ENCODE measurements around the gene UTP18. TPM values are rescaled to one million over a fixed set of nuclear protein-coding genes. Genes with fewer than 3 reads are reported as not detected.
A peak's percentile ranks its signal among the peaks of the same experiment; 100 is the strongest.

UTP18 gene
- total RNA-seq, 3 donors from 2014 or later (not counting 1 experiment from before 2014, with no cell fraction given) = 33.5 to 40.3 (median 34.6) TPM

DNA sequence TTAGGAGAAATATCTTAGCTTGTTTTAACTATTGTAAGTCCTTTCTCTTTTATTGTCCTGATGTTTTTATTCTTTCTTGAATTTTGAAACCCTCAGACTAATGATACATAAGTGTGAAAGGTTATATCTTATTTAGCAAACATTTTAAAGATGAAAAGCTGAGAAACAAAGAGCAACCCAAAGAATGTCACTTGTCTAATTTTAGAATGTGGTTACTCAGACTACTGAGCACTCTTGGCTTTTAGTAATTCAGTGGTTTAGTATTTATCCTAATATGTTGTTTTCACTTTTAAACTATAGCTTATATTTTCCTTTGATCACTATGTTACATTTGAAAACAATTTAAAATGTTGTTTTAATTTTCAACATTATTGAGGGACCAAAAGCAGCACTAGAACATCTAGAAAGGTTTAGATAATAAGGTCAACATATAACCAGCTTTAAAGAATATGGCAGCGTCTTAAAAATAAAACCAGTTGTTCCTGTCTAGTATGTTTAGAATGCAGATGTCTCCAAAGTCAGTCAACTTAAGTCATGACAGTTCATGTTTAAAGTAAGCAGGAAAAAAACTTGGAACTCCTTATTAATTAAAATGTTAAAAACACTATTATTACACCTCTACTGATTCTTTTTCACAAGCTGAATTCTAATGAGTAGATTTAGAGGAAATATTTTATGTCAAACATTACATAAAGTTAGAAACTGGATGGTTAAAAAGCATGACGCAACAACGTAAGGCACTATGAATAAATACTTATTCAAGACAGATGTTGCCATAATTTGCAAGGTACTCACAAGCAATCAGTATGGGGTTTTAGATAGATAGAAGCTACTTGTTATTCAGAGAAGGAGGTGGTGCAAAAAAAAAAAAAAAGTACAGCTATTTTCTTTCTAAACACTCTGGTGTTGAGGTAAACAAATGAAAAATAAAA, 2.9 kb upstream of the UTP18 start:
- DNase-seq (no peak), ATAC-seq (no peak)
- Mint-ChIP-seq H3K27ac (peak overlapping the region; percentile 7 to 91), H3K27me3 (ENCODE audit: low read depth in 2 of 2) (no peaks in the 10 kb centered on the region), H3K9me3 (no peaks in the 10 kb centered on the region), H3K4me3 (peak overlapping the region; percentile 94), H3K36me3 (no peaks in the 10 kb centered on the region), H3K4me1 (peaks cover 42 to 48% of the 10 kb centered on the region in 2 donors)
- Histone ChIP-seq H3K4me1 (ENCODE audit: control insufficient read depth, insufficient read depth, low read length) (peaks cover 26% of the 10 kb centered on the region), H3K27me3 (ENCODE audit: control insufficient read depth, insufficient read depth, low read length) (no peaks in the 10 kb centered on the region), H3K27ac (ENCODE audit: low read length) (no peak overlapping the region), H3K9me3 (ENCODE audit: control insufficient read depth, insufficient read depth, low read length) (no peaks in the 10 kb centered on the region), H3K36me3 (ENCODE audit: control insufficient read depth, insufficient read depth, low read length) (peaks cover 17% of the 10 kb centered on the region), H3K4me3 (ENCODE audit: low read length) (no peak overlapping the region)
- WGBS (ENCODE audit: insufficient coverage) = 94% methylated on average over 3 of the region's 3 CpGs
- TF ChIP-seq, protein P1, sequence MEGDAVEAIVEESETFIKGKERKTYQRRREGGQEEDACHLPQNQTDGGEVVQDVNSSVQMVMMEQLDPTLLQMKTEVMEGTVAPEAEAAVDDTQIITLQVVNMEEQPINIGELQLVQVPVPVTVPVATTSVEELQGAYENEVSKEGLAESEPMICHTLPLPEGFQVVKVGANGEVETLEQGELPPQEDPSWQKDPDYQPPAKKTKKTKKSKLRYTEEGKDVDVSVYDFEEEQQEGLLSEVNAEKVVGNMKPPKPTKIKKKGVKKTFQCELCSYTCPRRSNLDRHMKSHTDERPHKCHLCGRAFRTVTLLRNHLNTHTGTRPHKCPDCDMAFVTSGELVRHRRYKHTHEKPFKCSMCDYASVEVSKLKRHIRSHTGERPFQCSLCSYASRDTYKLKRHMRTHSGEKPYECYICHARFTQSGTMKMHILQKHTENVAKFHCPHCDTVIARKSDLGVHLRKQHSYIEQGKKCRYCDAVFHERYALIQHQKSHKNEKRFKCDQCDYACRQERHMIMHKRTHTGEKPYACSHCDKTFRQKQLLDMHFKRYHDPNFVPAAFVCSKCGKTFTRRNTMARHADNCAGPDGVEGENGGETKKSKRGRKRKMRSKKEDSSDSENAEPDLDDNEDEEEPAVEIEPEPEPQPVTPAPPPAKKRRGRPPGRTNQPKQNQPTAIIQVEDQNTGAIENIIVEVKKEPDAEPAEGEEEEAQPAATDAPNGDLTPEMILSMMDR (IDR thresholded peaks at IDR 0.05) = no peak
- intact Hi-C loops (cut with micrococcal nuclease) = no loop called here

DNA sequence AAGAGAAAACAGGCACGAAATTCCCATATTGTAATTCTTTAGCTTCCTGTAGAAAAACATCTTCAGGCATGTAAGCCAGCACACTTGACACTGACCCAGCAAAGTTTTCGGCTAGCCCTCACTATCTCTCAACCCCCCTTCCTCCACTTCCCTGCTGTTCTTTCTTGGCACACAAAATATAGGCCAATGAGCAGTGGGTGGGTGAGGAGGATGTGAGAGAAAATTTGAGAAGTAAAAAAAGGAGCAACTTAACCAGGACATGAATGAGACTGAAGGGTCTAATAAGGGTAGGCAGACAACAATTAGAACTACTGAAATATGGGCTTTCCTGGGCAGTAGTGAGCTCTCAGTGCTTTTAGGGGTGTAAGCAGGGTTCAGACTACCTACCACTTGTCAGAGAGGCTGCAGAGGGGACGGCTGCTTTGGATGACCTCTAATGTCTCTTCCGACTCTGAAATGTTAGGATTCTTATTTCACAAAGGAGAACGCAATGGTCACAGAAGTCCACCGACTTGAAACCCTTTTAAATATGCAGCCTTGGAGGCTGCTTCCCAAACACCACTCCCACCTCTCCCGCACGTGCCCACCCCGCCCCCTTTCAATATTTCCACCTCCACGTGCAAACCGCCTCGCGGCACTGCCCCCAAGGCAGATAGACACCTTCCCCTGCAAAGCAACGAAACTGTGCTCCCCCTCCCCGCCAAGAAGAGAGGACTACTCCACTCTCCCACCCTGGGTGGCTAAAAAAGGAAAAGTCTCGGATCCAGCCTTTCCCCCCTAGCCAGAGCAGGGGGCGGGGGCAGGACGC, 1.4 kb upstream of the UTP18 start:
- no peak for ATAC-seq
- intact Hi-C loops (cut with micrococcal nuclease) = no loop called here

DNA sequence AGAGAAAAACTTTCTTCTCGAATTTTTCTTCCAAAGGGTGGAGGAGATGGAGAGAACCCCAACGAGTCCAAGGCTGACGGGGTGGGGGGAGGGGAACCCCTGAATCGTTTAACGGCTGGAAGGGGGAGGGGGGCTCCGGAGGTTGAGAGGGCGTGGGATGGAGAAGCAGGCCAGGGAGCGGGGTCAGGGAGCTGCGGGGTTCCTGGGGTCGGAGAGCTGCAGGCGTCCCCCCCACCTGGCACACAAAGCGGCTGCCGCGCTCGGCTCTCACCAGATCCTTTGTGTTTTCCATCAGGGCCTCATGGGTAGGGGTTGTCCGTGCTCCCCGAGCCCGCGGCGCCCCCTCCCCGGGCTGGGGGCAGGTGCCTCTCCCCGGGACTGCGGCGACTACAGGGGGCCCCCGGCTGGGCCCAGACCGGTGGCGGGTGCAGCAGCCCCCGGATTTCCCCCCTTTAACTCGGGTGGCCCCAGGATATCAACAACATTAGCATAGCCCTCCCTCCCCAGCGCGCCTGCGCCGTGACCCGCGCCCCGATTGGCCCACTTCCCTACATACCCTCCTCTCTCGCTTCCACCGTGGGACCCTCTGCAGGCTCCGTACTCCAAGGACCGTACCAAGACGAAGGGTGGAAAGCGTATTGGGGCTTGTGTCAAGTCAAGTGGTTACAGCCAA, 646 bp upstream of the UTP18 start, which contains the start of gene MBTD1:
TSS of gene MBTD1 (minus strand) at position 486 of the 673 bp plus-strand sequence. CDS start 34,888 bp downstream, outside the sequence.
- Mint-ChIP-seq H3K4me3 (peak within 1 kb of the TSS; percentile 94), H3K4me1 (peaks cover 43 to 52% of the 10 kb centered on the region in 2 donors), H3K27me3 (ENCODE audit: low read depth in 2 of 2) (no peaks in the 10 kb centered on the region), H3K27ac (peak within 1 kb of the TSS; percentile 91 to 97), H3K9me3 (no peaks in the 10 kb centered on the region), H3K36me3 (no peaks in the 10 kb centered on the region)
- Histone ChIP-seq H3K4me3 (ENCODE audit: low read length) (peak within 1 kb of the TSS; percentile 53), H3K27ac (ENCODE audit: low read length) (peak within 1 kb of the TSS; percentile 85), H3K27me3 (ENCODE audit: control insufficient read depth, insufficient read depth, low read length) (no peaks in the 10 kb centered on the region), H3K4me1 (ENCODE audit: control insufficient read depth, insufficient read depth, low read length) (peaks cover 26% of the 10 kb centered on the region), H3K9me3 (ENCODE audit: control insufficient read depth, insufficient read depth, low read length) (no peaks in the 10 kb centered on the region), H3K36me3 (ENCODE audit: control insufficient read depth, insufficient read depth, low read length) (peaks cover 8% of the 10 kb centered on the region)
- intact Hi-C loops (cut with micrococcal nuclease) = loop anchor here (1.0 to 5.0 kb wide), 3 partner anchors 93 to 138 kb away; partner anchors contain the start of genes NME1 and NME2
- ATAC-seq (peak; percentile 85 to 93 (median 86)), DNase-seq (peak; percentile 93 to 98)
- TF ChIP-seq, protein P1 (IDR thresholded peaks at IDR 0.05) = no peak
- WGBS (ENCODE audit: insufficient coverage) = under 1% methylated on average over 42 of the region's 42 CpGs

More for the DNA sequence above, 1.4 kb upstream of the UTP18 start:
- peak overlapping the region; percentile 85 for H3K27ac ChIP-seq (ENCODE audit: low read length)
- no peaks in the 10 kb centered on the region for H3K27me3 Mint-ChIP-seq (ENCODE audit: low read depth in 2 of 2)
- peaks cover 49 to 58% of the 10 kb centered on the region in 2 donors for H3K4me1 Mint-ChIP-seq
- no peaks in the 10 kb centered on the region for H3K9me3 Mint-ChIP-seq
- WGBS (ENCODE audit: insufficient coverage) = 4% methylated on average over 14 of the region's 18 CpGs
- H3K36me3 ChIP-seq (ENCODE audit: control insufficient read depth, insufficient read depth, low read length) = peaks cover 8% of the 10 kb centered on the region
- peaks cover 26% of the 10 kb centered on the region for H3K4me1 ChIP-seq (ENCODE audit: control insufficient read depth, insufficient read depth, low read length)
- TF ChIP-seq, protein P1 (IDR thresholded peaks at IDR 0.05) = no peak
- no peaks in the 10 kb centered on the region for H3K36me3 Mint-ChIP-seq
- peak overlapping the region; percentile 91 to 97 for H3K27ac Mint-ChIP-seq
- no peaks in the 10 kb centered on the region for H3K27me3 ChIP-seq (ENCODE audit: control insufficient read depth, insufficient read depth, low read length)
- H3K4me3 ChIP-seq (ENCODE audit: low read length) = peak overlapping the region; percentile 53
- H3K9me3 ChIP-seq (ENCODE audit: control insufficient read depth, insufficient read depth, low read length) = no peaks in the 10 kb centered on the region
- H3K4me3 Mint-ChIP-seq = peak overlapping the region; percentile 94
- DNase-seq = peak in 1 of 2 donors; percentile 22

Data from natural killer cell (primary cell).